Chondrocyte (in vitro differentiated cells): ENCODE data around the gene IL22. TPM values are rescaled to one million over a fixed set of nuclear protein-coding genes. Genes with fewer than 3 reads are reported as not detected.

Experiments
- DNase-seq: peaks from one replicate; pipeline ENCODE4 v3.0.0; 2021; ENCODE audit warnings: mixed read lengths, low spot score
- H3K27ac Mint-ChIP-seq: one replicate; pipeline ENCODE4 v1.8.0; 2021; ENCODE audit warnings: mild to moderate bottlenecking, moderate library complexity, mixed read lengths; ENCODE audit not compliant: unreplicated experiment
- H3K27me3 Mint-ChIP-seq: 2 replicates; pipeline ENCODE4 v1.8.0; 2021; ENCODE audit warnings: low read depth, mixed read lengths
- H3K36me3 Mint-ChIP-seq: 2 replicates; pipeline ENCODE4 v1.8.0; 2021; ENCODE audit warnings: low read depth, mixed read lengths
- H3K4me1 Mint-ChIP-seq: 2 replicates; pipeline ENCODE4 v1.8.0; 2021; ENCODE audit warnings: low read depth, mild to moderate bottlenecking, mixed read lengths
- H3K4me3 Mint-ChIP-seq: one replicate; pipeline ENCODE4 v1.8.0; 2021; ENCODE audit warnings: mild to moderate bottlenecking, moderate library complexity, mixed read lengths; ENCODE audit not compliant: unreplicated experiment
- H3K9me3 Mint-ChIP-seq: 2 replicates; pipeline ENCODE4 v1.8.0; 2021; ENCODE audit warnings: low read depth, mixed read lengths
- CTCF ChIP-seq: fragments of 200-600 bp; sonication (generic); IDR thresholded peaks from 2 replicates; pipeline ENCODE4 v1.5.0; 2021; ENCODE audit warnings: antibody characterized with exemption, mild to moderate bottlenecking, moderate library complexity
- total RNA-seq: library from RNA; stranded (reverse); gene quantifications from 3 replicates; pipeline ENCODE4 v1.2.1, GENCODE V29; 2021

Gene IL22
- total RNA-seq, 1 donor from 2014 or later, result not detected

GRCh38 chr12:68291396-68292036, 38.1 kb upstream of the IL22 start:
- H3K4me3 Mint-ChIP-seq, result no peak overlapping the region
- H3K27ac Mint-ChIP-seq, result no peak overlapping the region
- H3K36me3 Mint-ChIP-seq, result peaks cover 5% of the 10 kb centered on the region
- DNase-seq, result no peak
- peaks cover 19% of the 10 kb centered on the region for H3K4me1 Mint-ChIP-seq
- no peaks in the 10 kb centered on the region for H3K27me3 Mint-ChIP-seq
- H3K9me3 Mint-ChIP-seq, result no peaks in the 10 kb centered on the region
- TF ChIP-seq CTCF, result no peak

GRCh38 chr12:68290126-68290525, 36.7 kb upstream of the IL22 start:
- no peaks in the 10 kb centered on the region for H3K9me3 Mint-ChIP-seq
- H3K4me1 Mint-ChIP-seq, result peaks cover 12% of the 10 kb centered on the region
- H3K27ac Mint-ChIP-seq, result no peak overlapping the region
- no peak for TF ChIP-seq CTCF
- H3K36me3 Mint-ChIP-seq, result peaks cover 5% of the 10 kb centered on the region
- no peaks in the 10 kb centered on the region for H3K27me3 Mint-ChIP-seq
- H3K4me3 Mint-ChIP-seq, result no peak overlapping the region
- no peak for DNase-seq

GRCh38 chr12:68287106-68287505, 33.7 kb upstream of the IL22 start:
- no peak for TF ChIP-seq CTCF
- Mint-ChIP-seq H3K9me3 (no peaks in the 10 kb centered on the region), H3K36me3 (peaks cover 1% of the 10 kb centered on the region), H3K27me3 (no peaks in the 10 kb centered on the region), H3K27ac (no peak overlapping the region), H3K4me1 (no peaks in the 10 kb centered on the region), H3K4me3 (no peak overlapping the region)
- no peak for DNase-seq

- Mint-ChIP-seq H3K27me3 (no peaks in the 10 kb centered on the region), H3K27ac (no peak overlapping the region), H3K4me1 (no peaks in the 10 kb centered on the region), H3K9me3 (no peaks in the 10 kb centered on the region), H3K36me3 (peaks cover under 1% of the 10 kb centered on the region), H3K4me3 (no peak overlapping the region)
- no peak for TF ChIP-seq CTCF
- no peak for DNase-seq
Measured at GRCh38 chr12:68286396-68286795, 33.0 kb upstream of the IL22 start.

GRCh38 chr12:68285541-68285940, 32.1 kb upstream of the IL22 start:
- Mint-ChIP-seq H3K9me3 (no peaks in the 10 kb centered on the region), H3K4me1 (no peaks in the 10 kb centered on the region), H3K4me3 (no peak overlapping the region), H3K27ac (no peak overlapping the region), H3K36me3 (no peaks in the 10 kb centered on the region), H3K27me3 (no peaks in the 10 kb centered on the region)
- no peak for TF ChIP-seq CTCF
- DNase-seq, result no peak
